ENCODE results near the gene C9orf85.

Gene C9orf85

GRCh38 chr9:71966601-71967000 lies 55.2 kb downstream of the C9orf85 start:
- POLR2A ChIA-PET: no interaction called here
- CTCF ChIA-PET: interaction anchor here (1.0 kb wide), 1 partner anchor 160 kb away, joined by 4 read pairs; no protein-coding TSS in a partner anchor
- TF ChIP-seq CTCF (IDR thresholded peaks at IDR 0.05; ENCODE audit: insufficient read depth, low read length, missing control alignments): no peak
- no peak for DNase-seq (ENCODE audit: low read depth, low spot score)
- no peak overlapping the region for H3K4me3 ChIP-seq (ENCODE audit: low read depth, low read length)

GRCh38 chr9:71968541-71969090 lies 57.2 kb downstream of the C9orf85 start:
- POLR2A ChIA-PET: no interaction called here
- CTCF ChIA-PET: no interaction called here
- no peak for DNase-seq (ENCODE audit: low read depth, low spot score)
- no peak for TF ChIP-seq CTCF (IDR thresholded peaks at IDR 0.05; ENCODE audit: insufficient read depth, low read length, missing control alignments)
- no peak overlapping the region for H3K4me3 ChIP-seq (ENCODE audit: low read depth, low read length)

- DNase-seq (ENCODE audit: low read depth, low spot score): no peak
- TF ChIP-seq CTCF (IDR thresholded peaks at IDR 0.05; ENCODE audit: insufficient read depth, low read length, missing control alignments): peak; percentile 12
- H3K4me3 ChIP-seq (ENCODE audit: low read depth, low read length): no peak overlapping the region
- POLR2A ChIA-PET: no interaction called here
- CTCF ChIA-PET: interaction anchor here (1.0 to 4.9 kb wide), 12 partner anchors 10 to 371 kb away, joined by 3 to 69 read pairs (median 6); no protein-coding TSS in a partner anchor
Observed at GRCh38 chr9:71975833-71976232, 64.4 kb downstream of the C9orf85 start.

GRCh38 chr9:71977003-71977402 lies 65.6 kb downstream of the C9orf85 start:
- CTCF ChIA-PET: interaction anchor here (1.1 to 4.9 kb wide), 6 partner anchors 9 to 181 kb away, joined by 3 to 69 read pairs (median 6); no protein-coding TSS in a partner anchor
- no peak for TF ChIP-seq CTCF (IDR thresholded peaks at IDR 0.05; ENCODE audit: insufficient read depth, low read length, missing control alignments)
- no peak for DNase-seq (ENCODE audit: low read depth, low spot score)
- POLR2A ChIA-PET: interaction anchor here (0.5 kb wide), 1 partner anchor 985 kb away, joined by 3 read pairs; no protein-coding TSS in a partner anchor
- H3K4me3 ChIP-seq (ENCODE audit: low read depth, low read length): no peak overlapping the region

GRCh38 chr9:71980266-71981190 lies 69.1 kb downstream of the C9orf85 start:
- POLR2A ChIA-PET: no interaction called here
- CTCF ChIA-PET: interaction anchor here (1.4 to 2.4 kb wide), 3 partner anchors 162 to 173 kb away, joined by 3 to 14 read pairs (median 9); no protein-coding TSS in a partner anchor
- DNase-seq (ENCODE audit: low read depth, low spot score): no peak
- no peak overlapping the region for H3K4me3 ChIP-seq (ENCODE audit: low read depth, low read length)
- no peak for TF ChIP-seq CTCF (IDR thresholded peaks at IDR 0.05; ENCODE audit: insufficient read depth, low read length, missing control alignments)

GRCh38 chr9:71981944-71982343 lies 70.5 kb downstream of the C9orf85 start:
- H3K4me3 ChIP-seq (ENCODE audit: low read depth, low read length): no peak overlapping the region
- POLR2A ChIA-PET: no interaction called here
- CTCF ChIA-PET: interaction anchor here (2.3 to 2.4 kb wide), 2 partner anchors 163 to 175 kb away, joined by 9 to 14 read pairs; no protein-coding TSS in a partner anchor
- TF ChIP-seq CTCF (IDR thresholded peaks at IDR 0.05; ENCODE audit: insufficient read depth, low read length, missing control alignments): no peak
- DNase-seq (ENCODE audit: low read depth, low spot score): no peak

All from AG04449 (cell line).